Activated naive CD8-positive, alpha-beta T cell treated with anti-CD3 and anti-CD28 coated beads, Interleukin-2, amount 10 ng/mL, durations not matched to agents 7 days and 5 days (primary cell): ENCODE data around the gene GPR137B. TPM values are rescaled to one million over a fixed set of nuclear protein-coding genes. Genes with fewer than 3 reads are reported as not detected.

Experiments used
- ATAC-seq: fragments of 150-1000 bp; cut with Tn5 transposase; one replicate; pipeline ENCODE4 v1.10.0; 2021; ENCODE audit warnings: low read depth, moderate library complexity
- POLR2A ChIA-PET: fragments of 350-600 bp; sonication (Branson Sonifier 250); formaldehyde crosslinking; loops from one replicate; lab custom pipeline; 2021; ENCODE audit warnings: antibody characterized with exemption; lab: Charles Lee
- DNase-seq: peaks from one replicate; pipeline ENCODE4 v3.0.0; 2021
- H3K27ac Mint-ChIP-seq: one replicate; pipeline ENCODE4 v1.8.0; 2022; ENCODE audit warnings: mild to moderate bottlenecking, mixed read lengths
- H3K27me3 Mint-ChIP-seq: one replicate; pipeline ENCODE4 v1.8.0; 2022; ENCODE audit warnings: mild to moderate bottlenecking, moderate library complexity, mixed read lengths
- H3K36me3 Mint-ChIP-seq: one replicate; pipeline ENCODE4 v1.8.0; 2021; ENCODE audit warnings: mild to moderate bottlenecking, mixed read lengths
- H3K4me1 Mint-ChIP-seq: one replicate; pipeline ENCODE4 v1.8.0; 2021; ENCODE audit warnings: mixed read lengths
- H3K4me3 Mint-ChIP-seq: one replicate; pipeline ENCODE4 v1.8.0; 2022; ENCODE audit warnings: mild to moderate bottlenecking, moderate library complexity, mixed read lengths
- H3K9me3 Mint-ChIP-seq: one replicate; pipeline ENCODE4 v1.8.0; 2021; ENCODE audit warnings: mixed read lengths
- total RNA-seq, 2 experiments: library from RNA; stranded (reverse); gene quantifications; one replicate each; pipeline ENCODE4 v1.2.3, GENCODE V29; 2021

Gene GPR137B
- total RNA-seq, 2 experiments from 2014 or later, result 8.8 to 9.3 TPM

DNA sequence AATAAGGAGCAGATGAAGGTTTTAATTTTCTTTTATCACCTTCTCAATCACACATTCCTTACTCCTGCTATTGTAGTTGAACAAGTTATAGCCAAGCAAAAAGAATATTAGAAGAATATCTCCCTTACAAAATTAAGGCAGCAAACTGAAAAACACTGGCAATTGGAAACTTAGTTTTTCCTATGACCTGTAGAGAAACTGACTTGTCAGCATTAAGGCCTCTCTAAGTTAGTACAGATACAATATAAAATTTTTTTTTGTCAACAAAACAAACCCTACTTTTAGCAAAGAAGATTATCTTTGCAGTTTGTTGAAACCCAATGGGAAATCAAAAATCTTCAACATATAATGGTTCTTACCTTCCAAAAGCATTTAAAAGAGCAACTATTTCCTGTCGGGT is 78.1 kb downstream of the GPR137B start:
- H3K9me3 Mint-ChIP-seq, result no peaks in the 10 kb centered on the region
- H3K4me3 Mint-ChIP-seq, result no peak overlapping the region
- POLR2A ChIA-PET, result no interaction called here
- H3K36me3 Mint-ChIP-seq, result no peaks in the 10 kb centered on the region
- DNase-seq (no peak), ATAC-seq (no peak)
- H3K27me3 Mint-ChIP-seq, result no peaks in the 10 kb centered on the region
- H3K27ac Mint-ChIP-seq, result no peak overlapping the region
- H3K4me1 Mint-ChIP-seq, result no peaks in the 10 kb centered on the region

DNA sequence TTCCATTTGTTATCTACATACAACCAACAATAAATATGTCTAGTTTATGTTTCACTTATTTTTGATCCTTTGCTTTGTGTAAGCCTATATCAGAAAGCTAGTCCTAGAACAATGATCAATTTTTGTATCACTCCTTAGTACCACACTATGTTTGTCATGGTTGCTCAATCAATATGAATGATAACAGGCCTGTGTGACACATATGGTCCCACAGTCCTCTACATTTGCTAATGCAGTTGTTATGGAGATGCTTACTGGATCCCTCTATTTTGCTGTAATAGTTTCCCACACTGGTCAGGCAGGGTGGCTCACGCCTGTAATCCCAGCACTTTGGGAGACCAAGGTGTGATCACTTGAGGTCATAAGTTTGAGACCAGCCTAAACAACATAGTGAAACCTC is 80.3 kb downstream of the GPR137B start:
- H3K9me3 Mint-ChIP-seq, result no peaks in the 10 kb centered on the region
- H3K27me3 Mint-ChIP-seq, result no peaks in the 10 kb centered on the region
- ATAC-seq (no peak), DNase-seq (no peak)
- H3K4me3 Mint-ChIP-seq, result no peak overlapping the region
- H3K27ac Mint-ChIP-seq, result no peak overlapping the region
- POLR2A ChIA-PET, result no interaction called here
- H3K4me1 Mint-ChIP-seq, result no peaks in the 10 kb centered on the region
- H3K36me3 Mint-ChIP-seq, result no peaks in the 10 kb centered on the region

DNA sequence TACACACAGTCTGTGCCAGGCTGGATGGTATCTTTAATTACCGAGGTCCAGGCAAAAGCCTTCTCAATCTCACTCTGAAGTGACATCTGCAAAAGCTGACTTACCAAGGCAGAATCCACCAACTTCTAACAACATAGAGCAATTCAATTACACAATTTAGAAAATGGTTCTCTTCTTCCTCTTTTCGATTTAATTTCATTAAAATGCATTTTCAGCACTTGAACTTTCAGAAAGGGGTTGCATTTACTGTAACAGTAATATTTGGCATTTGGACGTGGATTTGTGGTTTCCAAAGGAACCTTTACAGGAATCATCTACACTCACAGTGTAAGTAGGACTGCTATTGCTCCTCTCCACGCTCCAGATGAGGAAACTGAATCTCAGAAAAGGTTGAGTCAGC is 86.1 kb downstream of the GPR137B start:
- no peaks in the 10 kb centered on the region for H3K9me3 Mint-ChIP-seq
- no peaks in the 10 kb centered on the region for H3K4me1 Mint-ChIP-seq
- H3K4me3 Mint-ChIP-seq, result no peak overlapping the region
- DNase-seq (no peak), ATAC-seq (no peak)
- no peaks in the 10 kb centered on the region for H3K27me3 Mint-ChIP-seq
- H3K36me3 Mint-ChIP-seq, result no peaks in the 10 kb centered on the region
- POLR2A ChIA-PET, result no interaction called here
- no peak overlapping the region for H3K27ac Mint-ChIP-seq

DNA sequence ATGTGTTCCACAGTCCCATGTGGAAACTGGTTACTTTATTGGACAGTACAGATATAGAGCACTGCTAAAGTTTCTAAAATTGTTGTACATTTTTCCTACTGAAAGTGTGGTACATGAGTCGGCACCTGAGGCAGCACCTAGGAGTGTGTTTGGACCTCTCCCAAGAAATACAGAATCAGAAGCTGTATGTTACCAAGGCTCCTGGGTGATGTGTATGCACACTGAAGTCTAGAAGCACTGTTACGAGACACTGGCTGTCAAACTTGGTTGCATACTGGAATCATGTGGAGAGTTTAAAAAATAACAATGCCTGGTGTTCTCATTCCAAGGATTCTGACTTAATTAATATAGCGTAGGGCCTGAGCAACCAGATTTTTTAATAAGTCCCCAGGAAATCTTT is 92.8 kb downstream of the GPR137B start:
- Mint-ChIP-seq H3K4me1 (no peaks in the 10 kb centered on the region), H3K27me3 (no peaks in the 10 kb centered on the region), H3K27ac (no peak overlapping the region), H3K9me3 (no peaks in the 10 kb centered on the region), H3K36me3 (no peaks in the 10 kb centered on the region), H3K4me3 (no peak overlapping the region)
- no peak for ATAC-seq
- POLR2A ChIA-PET, result no interaction called here
- no peak for DNase-seq

DNA sequence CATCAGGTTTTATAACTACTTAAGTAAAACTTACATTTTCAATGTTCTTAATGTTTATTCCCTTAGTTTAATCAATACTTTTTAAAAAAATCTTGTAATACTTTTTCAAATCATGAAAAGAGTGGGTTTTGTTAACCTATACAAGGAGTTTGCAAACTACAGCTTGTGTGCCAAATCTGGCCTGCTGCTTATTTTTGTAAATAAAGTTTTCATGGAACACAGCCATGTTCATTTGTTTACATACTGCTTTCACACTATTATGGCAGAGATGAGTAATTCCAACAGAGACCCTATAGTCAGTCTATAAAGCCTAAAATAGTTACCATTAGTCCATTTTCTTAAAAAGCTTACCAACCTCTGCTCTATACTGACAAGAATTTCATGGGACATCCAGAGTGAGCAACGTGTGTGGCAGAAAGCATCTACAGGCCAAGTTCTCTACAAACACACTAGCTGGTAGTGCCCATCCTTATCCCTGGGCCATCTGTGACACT is 96.8 kb downstream of the GPR137B start:
- no peak for DNase-seq
- no peaks in the 10 kb centered on the region for H3K4me1 Mint-ChIP-seq
- ATAC-seq, result no peak
- POLR2A ChIA-PET, result no interaction called here
- no peaks in the 10 kb centered on the region for H3K9me3 Mint-ChIP-seq
- no peaks in the 10 kb centered on the region for H3K36me3 Mint-ChIP-seq
- H3K4me3 Mint-ChIP-seq, result no peak overlapping the region
- no peak overlapping the region for H3K27ac Mint-ChIP-seq
- H3K27me3 Mint-ChIP-seq, result no peaks in the 10 kb centered on the region

DNA sequence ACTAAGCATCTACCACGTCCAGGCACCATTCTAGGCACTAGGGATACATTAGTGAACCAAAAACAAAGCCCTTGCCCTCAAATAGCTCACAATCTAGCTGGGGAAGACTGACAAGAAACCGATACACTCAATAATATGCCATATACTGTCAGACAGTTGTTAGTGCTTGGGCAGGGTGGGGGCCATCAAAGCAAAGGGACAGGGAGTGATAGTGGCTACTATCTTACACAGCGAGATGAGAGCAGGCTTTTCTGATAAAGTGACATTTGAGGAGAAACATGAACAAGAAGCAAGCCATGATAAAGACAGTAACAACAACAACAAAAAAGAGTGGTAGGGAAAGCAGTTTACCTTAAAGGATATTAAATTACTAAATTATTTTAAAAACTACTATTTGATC is 98.3 kb downstream of the GPR137B start:
- no peak overlapping the region for H3K4me3 Mint-ChIP-seq
- POLR2A ChIA-PET, result no interaction called here
- H3K4me1 Mint-ChIP-seq, result no peaks in the 10 kb centered on the region
- no peak overlapping the region for H3K27ac Mint-ChIP-seq
- ATAC-seq (no peak), DNase-seq (no peak)
- H3K36me3 Mint-ChIP-seq, result no peaks in the 10 kb centered on the region
- no peaks in the 10 kb centered on the region for H3K9me3 Mint-ChIP-seq
- no peaks in the 10 kb centered on the region for H3K27me3 Mint-ChIP-seq

DNA sequence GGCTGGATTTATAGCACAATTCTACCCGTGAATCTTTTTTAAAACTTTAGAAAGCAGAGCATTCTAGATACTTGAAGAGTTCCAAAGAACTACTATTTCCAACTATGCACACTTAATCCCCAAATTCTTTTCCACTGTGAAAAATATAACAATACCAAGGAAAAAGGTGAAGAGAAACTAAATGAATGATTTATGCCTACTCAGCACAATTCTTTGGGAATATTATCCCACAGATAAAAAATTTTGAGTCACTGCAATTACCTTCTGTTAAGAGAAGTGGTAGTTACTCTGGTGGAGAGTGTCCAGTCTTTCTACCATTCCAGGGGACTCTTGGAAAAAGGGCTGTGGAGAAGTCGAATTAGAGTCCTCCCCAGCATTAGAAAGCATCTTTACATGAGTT is 100.2 kb downstream of the GPR137B start:
- DNase-seq, result no peak
- H3K9me3 Mint-ChIP-seq, result no peaks in the 10 kb centered on the region
- H3K27me3 Mint-ChIP-seq, result no peaks in the 10 kb centered on the region
- no peak for ATAC-seq
- H3K36me3 Mint-ChIP-seq, result no peaks in the 10 kb centered on the region
- no peaks in the 10 kb centered on the region for H3K4me1 Mint-ChIP-seq
- H3K4me3 Mint-ChIP-seq, result no peak overlapping the region
- POLR2A ChIA-PET, result no interaction called here
- no peak overlapping the region for H3K27ac Mint-ChIP-seq

DNA sequence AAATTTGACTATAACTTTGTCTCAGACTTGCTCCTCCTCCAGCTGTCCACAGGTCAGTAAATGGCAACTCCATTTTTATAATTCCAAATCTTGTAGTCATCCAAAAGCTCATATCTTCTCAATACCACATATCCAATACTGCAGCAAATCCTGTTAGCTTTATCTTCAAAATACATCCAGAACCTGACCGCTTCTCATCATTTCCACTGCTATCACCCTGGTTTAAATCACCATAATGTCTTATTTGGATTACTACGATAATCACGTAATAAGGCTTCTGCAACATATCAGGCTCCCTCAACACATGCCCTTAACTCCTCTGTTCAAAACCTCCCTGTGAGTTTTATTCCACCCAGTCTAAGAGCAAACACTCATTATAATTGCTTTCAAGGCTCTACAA is 104.9 kb downstream of the GPR137B start:
- DNase-seq (no peak), ATAC-seq (no peak)
- Mint-ChIP-seq H3K36me3 (peaks cover 2% of the 10 kb centered on the region), H3K4me3 (no peak overlapping the region), H3K27me3 (no peaks in the 10 kb centered on the region), H3K27ac (no peak overlapping the region), H3K4me1 (no peaks in the 10 kb centered on the region), H3K9me3 (no peaks in the 10 kb centered on the region)
- POLR2A ChIA-PET, result no interaction called here

DNA sequence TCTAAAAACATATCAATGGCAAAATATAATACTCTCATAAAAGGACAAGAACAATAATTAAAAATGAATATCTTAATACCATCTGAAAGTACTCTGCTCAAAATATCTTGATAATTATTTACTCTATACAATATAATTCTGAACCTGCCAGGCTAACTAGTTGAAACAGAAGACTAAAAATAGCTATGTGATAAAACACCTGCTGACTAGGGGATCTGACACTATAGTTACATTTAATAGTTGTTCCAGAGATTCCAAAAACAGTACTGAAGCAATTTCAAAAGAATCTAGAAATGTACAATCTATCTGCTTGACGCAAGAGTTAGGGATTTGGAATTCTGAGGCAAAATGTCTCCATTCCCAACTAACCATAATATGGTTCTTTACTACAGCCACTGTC is 109.2 kb downstream of the GPR137B start:
- ATAC-seq, result no peak
- Mint-ChIP-seq H3K27me3 (no peaks in the 10 kb centered on the region), H3K36me3 (peaks cover 2% of the 10 kb centered on the region), H3K27ac (no peak overlapping the region), H3K9me3 (peaks cover 1% of the 10 kb centered on the region), H3K4me1 (no peaks in the 10 kb centered on the region), H3K4me3 (no peak overlapping the region)
- no peak for DNase-seq
- POLR2A ChIA-PET, result no interaction called here

DNA sequence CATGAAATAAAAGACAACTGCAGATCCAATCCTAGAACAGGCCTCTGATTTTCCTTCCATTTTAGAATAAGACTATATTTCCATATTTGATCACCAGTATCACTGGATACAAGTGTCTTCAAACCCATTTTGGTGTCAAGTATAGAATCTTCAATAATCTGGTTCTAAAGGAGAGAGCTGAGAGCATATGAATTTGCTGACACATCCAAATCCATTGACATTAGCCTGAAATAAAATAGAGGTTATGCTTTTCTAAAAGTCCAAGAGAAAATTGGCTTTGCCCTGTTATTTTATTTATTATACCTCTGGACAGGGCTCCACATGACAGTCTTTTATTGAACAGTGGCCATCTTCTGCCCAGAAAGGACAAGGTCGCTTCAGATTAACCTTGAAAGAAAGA is 110.8 kb downstream of the GPR137B start:
- no peaks in the 10 kb centered on the region for H3K4me1 Mint-ChIP-seq
- POLR2A ChIA-PET, result no interaction called here
- no peak overlapping the region for H3K4me3 Mint-ChIP-seq
- H3K27ac Mint-ChIP-seq, result no peak overlapping the region
- ATAC-seq (no peak), DNase-seq (no peak)
- no peaks in the 10 kb centered on the region for H3K27me3 Mint-ChIP-seq
- peaks cover 10% of the 10 kb centered on the region for H3K9me3 Mint-ChIP-seq
- H3K36me3 Mint-ChIP-seq, result peaks cover 11% of the 10 kb centered on the region

DNA sequence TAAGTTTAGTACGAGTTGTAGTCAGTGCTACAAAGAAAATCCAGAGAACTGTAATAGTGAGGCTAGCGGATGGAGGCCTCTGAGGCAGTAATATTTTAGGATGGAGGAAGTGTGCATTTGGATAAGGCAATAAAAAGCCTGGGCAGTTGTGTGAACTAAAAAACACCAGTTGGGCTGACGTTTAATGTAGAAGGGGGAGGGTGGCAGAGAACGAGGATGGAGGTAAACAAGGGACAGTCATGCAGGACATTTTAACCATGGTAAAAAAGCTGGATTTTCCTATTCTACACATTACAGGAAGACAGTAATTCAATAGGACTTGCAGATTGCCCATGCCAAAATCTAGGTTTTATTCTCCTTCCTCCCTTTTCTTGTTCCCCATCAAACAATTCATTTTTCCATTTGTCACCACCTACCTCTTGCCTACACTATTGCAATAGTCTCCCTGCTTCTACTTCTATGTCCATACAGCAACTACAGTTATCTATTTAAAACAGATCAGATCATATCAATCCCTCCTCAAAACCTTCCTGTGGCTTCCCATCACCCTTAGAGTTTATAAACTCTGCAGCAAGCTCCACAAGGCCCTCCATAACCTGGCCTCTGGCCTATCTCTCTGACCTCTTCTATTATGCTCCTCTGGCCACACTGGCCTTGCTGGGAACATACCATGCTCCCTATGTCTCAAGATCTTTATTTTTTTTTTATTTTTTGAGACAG is 111.7 kb downstream of the GPR137B start:
- no peaks in the 10 kb centered on the region for H3K27me3 Mint-ChIP-seq
- no peak for ATAC-seq
- POLR2A ChIA-PET, result no interaction called here
- H3K27ac Mint-ChIP-seq, result no peak overlapping the region
- no peak for DNase-seq
- peaks cover 13% of the 10 kb centered on the region for H3K36me3 Mint-ChIP-seq
- no peak overlapping the region for H3K4me3 Mint-ChIP-seq
- H3K4me1 Mint-ChIP-seq, result no peaks in the 10 kb centered on the region
- peaks cover 11% of the 10 kb centered on the region for H3K9me3 Mint-ChIP-seq

DNA sequence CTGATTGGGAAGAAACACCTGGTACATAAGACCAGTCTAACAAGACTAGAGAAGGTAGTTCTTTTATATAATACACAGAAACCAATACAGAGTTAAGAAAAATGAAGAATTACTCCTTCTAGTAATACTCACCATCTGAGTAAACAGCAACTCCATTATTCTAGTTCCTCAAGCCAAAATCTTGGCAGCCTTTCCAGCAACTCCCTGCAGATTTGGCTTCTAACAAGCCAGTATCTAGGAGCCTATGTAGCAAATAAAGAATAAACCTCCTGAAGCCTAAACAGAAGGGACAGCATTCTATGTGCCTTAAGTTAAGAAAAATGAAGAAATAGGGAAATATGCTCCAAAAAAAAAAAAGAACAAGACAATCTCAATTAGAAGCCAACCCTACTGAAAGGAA is 114.9 kb downstream of the GPR137B start:
- H3K27me3 Mint-ChIP-seq, result no peaks in the 10 kb centered on the region
- POLR2A ChIA-PET, result no interaction called here
- H3K4me3 Mint-ChIP-seq, result no peak overlapping the region
- H3K27ac Mint-ChIP-seq, result no peak overlapping the region
- H3K36me3 Mint-ChIP-seq, result peaks cover 15% of the 10 kb centered on the region
- no peaks in the 10 kb centered on the region for H3K4me1 Mint-ChIP-seq
- ATAC-seq, result no peak
- DNase-seq, result no peak
- peaks cover 20% of the 10 kb centered on the region for H3K9me3 Mint-ChIP-seq

DNA sequence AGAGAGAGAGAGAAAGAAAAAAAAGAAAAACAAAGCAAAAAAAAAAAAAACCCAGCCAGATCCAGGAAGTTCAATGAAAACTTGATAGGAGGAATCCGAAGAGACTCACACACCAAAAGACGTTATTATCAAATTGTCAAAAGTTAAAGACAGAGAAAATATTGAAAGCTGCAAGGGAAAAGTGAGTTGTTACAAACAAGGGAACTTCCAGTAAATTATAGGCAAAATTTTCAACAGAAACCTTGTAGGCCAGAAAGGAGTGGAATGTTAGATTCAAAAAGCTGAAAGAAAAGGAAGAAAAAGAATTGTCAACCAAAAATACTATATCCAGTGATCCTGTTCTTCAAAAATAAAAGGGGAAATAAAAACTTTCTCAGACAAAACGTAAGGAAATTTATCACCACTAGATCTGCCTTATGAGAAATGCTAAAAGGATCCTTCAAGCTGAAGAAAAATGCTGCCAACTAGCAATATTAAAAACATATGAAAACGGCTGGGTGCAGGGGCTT is 115.8 kb downstream of the GPR137B start:
- H3K4me1 Mint-ChIP-seq, result no peaks in the 10 kb centered on the region
- POLR2A ChIA-PET, result no interaction called here
- H3K27ac Mint-ChIP-seq, result no peak overlapping the region
- ATAC-seq (no peak), DNase-seq (no peak)
- H3K27me3 Mint-ChIP-seq, result no peaks in the 10 kb centered on the region
- H3K9me3 Mint-ChIP-seq, result peaks cover 20% of the 10 kb centered on the region
- H3K4me3 Mint-ChIP-seq, result no peak overlapping the region
- H3K36me3 Mint-ChIP-seq, result peaks cover 16% of the 10 kb centered on the region
